SKM-1 (cell line): Measurements from ENCODE around the gene DDX31.

Source experiments
- DNase-seq: peaks from one replicate; lab custom pipeline; 2025; ENCODE audit not compliant: unreplicated experiment; lab: John Stamatoyannopoulos, UW

Gene DDX31

DNA sequence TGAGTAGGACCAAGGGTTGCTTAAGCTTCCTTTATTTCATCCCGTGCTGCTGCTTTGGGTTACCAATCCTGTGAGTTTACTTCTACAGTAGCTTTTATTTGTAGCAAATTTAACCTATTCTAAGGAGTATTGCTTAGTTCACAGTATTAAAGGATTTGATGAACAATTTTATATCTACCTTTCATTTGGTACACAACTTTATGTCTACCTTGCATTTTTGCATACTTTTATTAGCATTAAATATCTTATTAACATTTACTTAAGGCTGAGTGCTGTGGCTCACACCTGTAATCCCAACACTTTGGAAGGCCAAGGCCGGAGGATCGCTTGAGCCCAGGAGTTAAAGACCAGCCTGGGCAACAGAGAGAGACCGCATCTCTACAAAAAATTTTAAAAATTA lies 4.7 kb upstream of the DDX31 start:
- DNase-seq = no peak

DNA sequence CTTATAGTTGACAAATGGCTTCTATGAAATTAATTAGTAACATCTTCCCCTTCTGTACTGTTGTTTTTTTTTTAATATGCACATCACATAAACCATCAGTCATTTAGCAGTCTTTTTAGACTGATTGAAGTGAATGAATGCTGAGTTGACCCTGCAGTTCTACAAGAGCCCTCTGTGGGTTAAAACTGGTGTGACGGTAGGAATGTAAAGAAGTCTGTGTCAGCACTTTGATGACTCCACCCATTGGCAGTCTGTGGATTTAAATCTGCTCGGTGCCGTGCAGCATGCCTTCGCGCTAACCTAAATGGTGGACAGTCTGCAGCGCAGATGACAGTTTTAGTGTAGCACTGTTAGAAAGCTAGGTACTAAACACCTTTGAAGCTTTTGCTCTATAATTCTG lies 3.6 kb upstream of the DDX31 start:
- no peak for DNase-seq

DNA sequence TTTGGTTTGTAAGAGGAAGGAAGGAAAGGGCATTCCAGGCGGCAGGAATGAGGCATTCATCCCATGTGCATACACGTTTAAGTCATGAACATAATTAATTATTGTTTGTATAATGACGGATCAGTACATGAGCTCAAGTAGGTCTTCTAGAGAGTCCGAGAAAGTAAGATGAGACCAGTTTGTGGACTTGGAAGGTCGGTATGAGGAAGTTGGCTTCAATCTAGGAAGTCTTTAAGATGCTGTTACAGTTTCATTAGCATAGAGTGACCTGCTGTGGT lies 2.6 kb upstream of the DDX31 start:
- no peak for DNase-seq

DNA sequence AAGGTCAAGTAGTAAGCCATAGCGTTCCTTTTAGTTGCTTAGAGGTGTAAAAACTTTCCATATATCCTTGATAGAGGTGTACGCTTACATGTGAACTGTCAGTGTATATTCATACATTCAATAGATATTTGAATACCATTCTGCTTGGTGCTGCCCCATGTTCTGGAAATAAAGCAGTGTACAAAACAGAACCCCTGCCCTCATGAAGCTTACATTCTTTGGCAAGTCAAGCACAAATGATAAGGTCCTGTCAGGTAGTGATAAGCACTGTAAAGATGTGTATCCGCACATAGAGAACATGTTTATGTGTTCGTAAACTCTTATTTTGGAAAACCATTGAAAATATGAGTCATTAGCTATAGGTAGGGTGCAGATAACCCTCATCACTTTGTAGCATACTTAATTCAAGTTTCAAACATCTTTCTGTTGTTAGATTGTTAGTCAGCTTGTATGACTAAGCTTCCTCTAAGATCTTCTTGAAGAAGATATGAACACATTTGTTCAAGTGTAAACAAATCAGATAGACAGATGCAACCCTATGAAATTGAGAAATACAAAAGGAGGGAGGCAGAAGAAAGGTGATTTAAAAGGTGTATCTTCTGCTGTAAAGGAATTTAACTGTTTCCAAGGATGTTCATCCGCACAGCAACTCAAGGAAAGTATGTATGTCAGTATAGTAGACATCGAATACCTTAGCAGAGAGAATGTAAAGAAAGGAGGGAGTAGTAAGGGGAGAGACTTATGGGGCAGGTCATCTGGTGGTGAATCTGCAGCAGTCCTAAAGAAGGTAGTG lies 2.0 kb upstream of the DDX31 start:
- no peak for DNase-seq

DNA sequence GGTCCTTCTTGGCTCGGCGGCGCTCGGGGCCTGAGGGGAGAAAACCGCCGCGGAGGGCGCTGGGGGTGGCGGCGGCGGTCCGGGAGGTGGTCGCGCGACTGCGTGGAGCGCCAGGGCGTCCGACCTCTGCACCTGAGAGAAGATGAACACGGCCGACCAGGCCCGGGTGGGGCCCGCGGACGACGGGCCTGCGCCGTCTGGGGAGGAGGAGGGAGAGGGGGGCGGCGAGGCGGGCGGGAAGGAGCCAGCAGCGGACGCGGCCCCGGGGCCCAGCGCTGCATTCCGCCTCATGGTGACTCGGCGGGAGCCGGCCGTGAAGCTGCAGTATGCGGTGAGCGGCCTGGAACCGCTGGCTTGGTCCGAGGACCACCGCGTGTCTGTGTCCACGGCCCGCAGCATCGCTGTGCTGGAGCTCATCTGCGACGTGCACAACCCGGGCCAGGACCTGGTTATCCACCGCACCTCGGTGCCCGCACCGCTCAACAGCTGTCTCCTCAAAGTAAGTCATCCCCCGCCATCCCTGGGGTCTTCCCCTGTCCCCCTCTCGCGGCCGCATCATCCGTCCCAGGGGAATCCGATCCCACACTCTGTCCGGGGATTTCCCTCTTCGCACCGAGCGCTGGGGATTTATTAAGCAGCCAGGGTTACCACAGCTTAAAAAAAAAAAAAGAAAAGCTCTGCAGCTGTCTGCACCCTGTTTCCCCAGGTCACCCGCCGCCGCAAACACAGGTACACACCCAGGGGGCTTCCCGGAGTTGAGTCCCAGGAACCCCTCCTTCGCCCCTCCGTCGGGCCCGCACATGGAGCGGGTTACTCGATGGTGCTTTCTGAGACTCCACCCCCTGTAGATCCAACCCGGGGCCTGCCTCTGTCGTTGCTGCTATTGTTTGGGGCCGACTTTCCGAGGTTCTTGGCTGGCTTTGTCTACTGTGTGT lies 941 bp upstream of the DDX31 start, which contains the start of gene GTF3C4:
Gene GTF3C4 (plus strand): TSS at position 8 of the 935 bp plus-strand sequence. CDS start 135 bp downstream, at position 143.
- DNase-seq = no peak

DNA sequence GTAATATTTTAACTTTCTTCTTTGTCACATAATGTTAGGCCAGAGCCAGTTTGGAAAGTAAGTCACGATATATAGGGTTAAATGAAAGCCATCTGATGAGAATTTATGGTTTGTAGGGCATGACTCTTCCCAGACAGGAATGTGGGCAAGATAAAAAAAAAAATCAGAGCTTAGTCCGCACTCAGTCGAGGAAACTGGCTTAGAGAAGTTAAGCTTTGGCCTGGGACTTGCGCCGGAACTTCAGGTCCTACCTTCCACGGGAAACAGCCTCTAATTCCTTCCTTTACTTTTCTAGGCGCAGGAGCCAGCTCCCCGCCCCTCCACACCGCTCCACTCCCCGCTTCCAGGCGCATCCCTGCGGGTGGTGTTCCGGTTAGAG lies 475 bp downstream of the DDX31 start:
- no peak for DNase-seq

DNA sequence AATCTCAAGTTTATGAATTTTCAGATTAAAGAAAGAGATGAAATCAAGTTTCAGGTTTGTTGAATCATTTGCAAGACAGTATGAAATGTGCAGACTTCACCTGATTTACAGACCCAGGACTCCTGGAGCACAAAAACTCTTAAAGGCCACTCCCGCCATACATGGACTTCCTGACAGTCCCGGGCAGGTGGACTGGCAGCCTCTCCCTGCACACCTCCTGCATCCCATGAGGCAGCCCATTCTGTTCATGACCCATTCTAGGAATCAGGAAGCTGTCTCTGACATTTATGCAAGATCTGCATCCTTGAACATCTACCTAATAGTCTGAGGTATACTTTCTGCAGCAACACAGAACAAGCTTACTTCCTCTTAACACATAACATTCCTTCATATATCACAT lies 5.9 kb downstream of the DDX31 start:
- DNase-seq = no peak

DNA sequence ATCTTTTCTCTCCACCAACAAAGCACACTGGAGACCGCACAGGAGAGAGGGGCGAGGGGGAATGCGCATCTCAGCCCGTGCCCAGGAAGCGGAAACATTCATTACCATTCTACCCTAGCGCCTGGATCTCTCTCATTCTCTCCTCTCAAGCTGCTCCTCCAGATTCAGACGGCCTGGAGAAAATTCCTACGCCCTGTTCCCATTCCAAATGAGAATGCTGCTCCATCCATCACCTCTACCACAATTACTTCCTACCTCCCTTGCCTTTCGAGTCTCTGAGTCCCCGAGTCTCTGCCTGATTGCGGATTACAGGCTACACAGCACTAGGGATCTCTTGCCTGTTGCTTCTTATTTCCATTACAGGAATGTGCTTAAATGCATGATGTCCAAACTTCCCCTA lies 6.7 kb downstream of the DDX31 start:
- no peak for DNase-seq

DNA sequence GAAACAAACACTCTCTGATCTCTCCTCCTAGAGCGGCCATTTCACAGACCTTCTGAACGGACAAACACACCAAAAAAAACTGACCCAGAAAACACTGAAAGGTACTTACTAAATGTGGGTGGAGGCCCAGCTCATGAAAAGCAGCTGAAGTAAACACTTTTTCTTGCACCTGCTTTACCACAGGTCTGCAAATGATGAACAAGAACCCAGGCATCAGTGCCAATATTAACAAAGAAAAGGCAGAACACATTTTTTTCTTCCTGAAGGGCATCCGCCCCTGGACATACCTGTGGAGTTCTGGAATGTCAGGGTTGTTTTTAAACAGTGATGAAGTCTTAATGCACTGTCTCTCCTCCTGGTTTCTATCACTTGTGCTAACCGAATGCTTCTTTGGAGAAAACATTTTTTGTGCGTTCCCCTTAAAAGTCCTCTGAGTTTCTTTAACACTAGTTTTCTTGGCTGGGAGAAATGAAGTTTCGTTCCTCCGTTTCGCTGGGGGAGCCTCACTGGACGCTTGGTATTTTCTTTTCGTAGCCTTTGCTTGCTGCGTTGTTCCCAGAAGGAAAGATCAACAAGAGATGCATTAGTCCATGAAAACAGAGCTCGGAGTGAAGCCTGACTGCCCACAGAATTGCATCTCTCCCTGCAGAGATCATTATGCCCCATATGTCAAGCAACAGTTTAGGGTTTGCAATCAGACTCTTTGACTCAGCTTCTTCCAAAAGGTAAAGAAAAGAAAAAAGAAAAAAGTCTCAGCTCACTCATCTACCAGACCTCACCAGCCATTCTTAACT lies 7.4 kb downstream of the DDX31 start:
- no peak for DNase-seq

DNA sequence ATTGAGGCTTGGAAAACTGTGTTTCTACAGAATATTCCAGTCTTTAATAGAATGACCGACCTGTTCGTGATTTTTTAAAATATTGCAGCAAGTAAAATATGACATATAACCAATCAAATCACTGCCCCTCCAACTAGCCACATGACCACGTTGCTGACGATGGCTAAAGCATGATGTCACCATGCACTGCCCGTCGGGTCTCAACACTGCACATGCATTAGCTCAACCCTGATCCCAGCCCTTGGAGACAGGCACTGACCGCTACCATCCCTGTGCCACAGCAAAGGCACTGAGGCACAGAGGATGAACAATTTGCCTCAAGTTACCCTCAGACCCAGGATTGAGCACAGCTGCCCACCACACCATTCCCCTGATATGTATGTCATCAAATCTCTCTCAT lies 13.5 kb downstream of the DDX31 start:
- DNase-seq = no peak

DNA sequence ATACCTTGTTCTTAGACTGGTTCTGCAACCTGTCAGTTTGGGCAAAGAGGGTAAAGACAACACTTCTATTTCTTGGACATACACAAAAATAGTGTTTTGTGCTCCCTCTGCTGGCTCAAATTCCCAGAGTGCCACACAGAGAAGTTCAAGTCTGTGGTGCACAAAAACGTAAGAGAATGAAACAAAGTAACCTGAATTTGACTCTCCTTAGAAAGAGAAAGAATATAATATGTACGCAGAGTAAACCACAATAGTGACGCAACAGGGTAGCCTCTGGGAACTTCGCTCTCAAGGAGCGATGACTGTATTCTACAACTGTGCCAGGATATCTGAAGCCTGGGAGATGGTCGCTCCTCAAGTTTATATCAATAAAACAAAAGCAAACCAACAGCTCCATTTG lies 18.5 kb downstream of the DDX31 start:
- no peak for DNase-seq

DNA sequence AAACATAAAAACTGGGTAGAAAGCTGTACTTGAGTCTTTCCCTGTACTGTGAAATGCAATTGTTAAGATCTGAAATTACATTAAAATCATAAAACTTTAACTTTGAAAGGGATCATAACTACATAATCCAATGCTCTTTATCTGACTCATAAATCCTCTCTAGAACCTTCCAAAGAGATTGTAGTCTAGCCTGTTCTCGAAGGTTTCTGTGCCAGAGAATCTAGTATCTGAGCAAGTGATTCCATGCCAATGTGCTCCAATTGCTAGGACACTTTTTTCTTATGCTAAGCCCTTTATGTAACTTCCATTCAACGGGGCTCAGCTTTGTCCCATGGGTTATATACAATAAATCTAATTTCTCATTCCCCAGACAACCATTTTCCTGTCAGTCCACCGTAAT lies 21.1 kb downstream of the DDX31 start:
- DNase-seq = no peak

DNA sequence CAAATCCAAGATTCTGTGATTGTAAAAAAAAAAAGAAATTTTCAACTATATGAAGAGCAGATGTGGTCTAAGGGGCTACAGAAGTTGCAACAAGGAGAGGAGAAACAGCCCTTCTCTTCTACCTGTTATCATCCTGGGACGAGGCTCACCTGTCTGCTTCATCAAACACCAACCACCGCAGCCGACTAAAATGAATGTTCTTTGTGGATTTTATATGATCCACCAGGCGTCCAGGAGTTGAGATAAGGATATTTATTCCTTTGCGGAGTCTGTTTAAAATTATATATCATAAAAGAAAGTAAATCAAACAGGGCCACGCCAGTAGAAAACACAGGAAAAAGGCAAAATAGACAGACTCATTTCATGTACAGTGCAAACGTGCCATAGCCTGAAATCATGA lies 21.5 kb downstream of the DDX31 start:
- DNase-seq = no peak

DNA sequence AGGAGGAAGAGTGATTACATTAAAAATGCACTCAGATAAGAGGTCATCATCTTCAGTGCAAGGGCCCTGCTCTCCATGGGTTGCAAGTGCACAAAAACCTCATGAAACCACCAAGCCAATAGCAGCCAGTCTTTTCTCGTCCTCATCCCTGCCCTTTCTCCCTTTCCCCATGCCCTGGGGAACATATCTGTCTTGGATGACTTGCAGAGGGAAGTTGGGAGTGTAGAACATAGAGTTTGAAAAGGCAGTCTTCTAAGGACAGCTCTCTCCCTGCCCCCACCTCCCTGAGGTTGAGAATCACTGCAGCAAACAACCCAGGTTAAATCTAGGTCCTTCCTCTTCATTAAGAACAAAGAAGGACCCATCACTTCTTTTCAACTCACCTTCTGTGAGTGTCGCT lies 22.0 kb downstream of the DDX31 start:
- DNase-seq = no peak

DNA sequence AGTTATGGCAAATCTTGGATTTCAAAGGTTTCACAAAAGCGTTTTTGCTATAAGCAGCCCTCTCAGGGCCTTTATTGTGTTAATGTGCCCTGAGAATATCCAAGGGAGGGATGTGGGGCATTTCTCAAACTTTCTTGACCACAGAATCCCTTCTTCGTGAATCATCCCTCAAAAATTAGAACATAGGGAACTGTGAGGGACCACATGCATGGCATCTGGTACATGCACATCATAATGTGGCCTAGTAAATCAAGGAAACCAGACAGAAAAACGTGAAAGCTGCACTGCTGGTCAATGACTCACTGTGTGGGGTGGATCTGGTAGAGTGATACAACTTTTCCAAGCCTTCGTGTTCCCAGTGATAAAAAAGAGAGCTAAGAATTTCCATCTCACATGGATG lies 22.4 kb downstream of the DDX31 start:
- no peak for DNase-seq

DNA sequence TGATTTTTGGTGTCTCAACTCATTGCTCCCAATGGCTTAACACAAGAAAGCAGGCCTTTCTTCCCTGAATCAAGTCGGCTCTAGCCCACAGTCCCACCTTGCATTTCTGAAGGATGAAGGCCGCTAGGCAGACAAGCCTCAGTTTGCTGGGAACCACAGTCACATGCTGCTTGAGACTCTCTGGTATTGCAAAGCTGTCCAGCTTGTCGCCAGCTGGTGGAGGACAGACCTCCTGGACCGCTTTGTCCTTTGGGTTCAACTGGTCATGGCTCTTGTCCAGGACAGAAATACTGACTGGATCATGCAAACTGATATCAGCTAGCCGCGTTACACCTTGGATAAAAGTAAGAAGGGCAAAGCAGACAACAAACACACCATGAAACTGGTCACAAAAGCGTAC lies 23.1 kb downstream of the DDX31 start:
- no peak for DNase-seq

DNA sequence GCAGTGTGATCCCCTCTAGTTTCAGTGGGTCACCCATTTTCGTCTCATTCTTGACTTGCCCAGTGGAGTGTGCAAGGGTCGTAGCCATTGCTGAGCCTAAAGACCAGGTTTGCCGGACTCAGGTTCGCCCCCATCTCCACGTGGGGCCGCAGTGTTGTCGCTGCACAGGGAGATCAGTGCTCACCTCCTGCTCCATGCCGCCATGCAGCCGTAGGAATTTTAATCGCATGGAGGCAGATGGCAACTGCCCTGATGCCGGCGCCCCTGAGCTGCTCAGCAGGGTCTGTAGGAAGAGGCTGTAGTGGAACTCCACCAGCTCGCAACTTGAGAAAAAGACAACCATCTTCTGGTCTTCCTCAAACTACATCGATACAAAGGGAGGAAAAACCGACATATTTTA lies 24.1 kb downstream of the DDX31 start:
- no peak for DNase-seq

DNA sequence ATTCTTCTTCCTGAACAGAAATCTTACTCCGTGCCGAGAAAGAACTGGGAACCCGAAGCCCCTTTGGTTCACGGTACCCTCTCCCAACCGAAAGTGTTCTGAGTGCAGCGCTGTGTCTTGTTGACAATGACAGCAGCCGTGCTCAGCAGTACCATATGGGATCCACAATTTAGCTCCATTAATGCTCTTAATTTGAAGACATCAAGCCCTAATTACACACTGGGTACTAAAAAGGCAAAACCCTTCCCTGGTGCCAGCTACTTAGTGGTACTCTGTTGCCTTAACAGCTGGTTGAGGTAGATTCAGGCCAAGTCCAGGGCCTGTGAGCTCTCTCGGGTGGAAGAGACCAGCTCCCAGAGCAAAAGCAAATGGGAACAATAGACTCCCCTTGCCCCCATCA lies 24.5 kb downstream of the DDX31 start:
- DNase-seq = no peak

DNA sequence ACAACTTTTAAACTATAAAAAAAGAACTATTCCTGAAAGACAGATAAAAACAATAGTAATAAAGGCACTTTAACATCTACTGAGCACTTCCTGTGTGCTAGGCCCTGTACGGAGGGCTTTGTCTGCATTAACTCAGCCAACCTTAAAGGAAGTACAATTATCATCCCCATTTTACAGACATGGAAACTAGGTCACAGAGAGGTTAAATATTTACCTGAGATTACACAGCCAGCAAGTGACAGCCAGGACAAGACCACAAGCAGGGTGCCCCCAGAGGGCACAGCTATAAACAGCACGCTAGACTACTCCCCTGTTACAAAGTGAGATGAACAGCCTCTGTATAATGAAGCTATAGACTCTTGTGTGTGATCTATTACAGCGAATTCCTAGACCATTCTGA lies 25.5 kb downstream of the DDX31 start:
- no peak for DNase-seq

DNA sequence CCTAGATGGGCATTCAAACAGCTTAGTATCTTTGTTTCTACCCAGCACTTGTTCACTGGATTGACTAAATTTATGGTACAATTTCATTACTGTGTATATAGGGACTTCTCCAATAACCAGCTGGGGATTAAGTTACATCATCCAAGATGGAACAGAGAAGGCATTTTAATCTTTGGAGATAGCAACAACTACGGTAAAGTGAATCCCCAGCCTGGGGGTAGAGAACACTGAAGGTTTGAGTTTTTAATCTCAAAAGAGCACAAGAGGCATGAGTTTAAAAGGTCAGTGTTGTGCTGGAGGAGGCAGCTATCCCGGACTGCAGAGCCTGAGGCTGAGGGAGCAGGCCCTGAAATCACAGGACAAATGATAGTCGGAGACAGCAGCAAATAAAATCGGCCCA lies 28.6 kb downstream of the DDX31 start:
- no peak for DNase-seq

DNA sequence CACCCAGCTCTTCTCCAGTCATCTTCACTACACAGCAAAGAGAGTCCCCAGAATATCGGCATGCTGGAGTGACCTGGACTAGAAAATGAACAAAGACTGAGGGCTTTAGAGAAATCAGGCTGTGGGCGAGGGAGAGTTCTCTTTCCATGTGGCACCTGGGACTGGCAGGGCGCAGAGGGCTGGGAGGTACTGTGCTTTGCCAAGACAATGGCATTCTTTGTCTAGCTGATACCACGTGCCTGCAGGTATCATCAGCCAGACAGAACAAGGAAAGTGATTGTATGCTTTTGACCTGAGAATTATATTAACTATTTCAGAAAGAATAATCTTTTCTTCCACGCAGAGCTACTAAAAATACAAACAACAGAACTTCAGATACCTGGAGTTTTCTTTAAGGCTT lies 30.5 kb downstream of the DDX31 start:
- DNase-seq = no peak

DNA sequence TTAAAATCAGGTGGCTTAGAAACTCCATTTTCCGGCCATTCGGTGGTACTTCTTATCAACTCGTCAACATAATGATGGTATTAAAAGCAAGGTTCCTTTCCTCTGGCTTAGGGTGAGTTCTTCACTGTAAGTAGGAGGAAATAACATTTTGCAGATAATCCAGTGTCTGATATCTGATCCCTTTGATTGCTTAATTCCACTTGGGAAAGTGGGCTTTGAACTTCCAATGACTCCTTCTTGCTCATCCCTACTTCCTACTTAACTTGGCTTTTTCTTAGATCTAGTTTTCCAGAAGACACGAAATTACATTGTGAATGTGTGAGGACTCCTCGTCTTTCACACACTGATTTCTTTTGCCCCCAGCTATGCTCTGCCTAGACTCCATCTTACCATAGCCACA lies 31.5 kb downstream of the DDX31 start:
- DNase-seq = no peak
